Measurements from ENCODE around the gene PIK3C2G. TPM values are rescaled to one million over a fixed set of nuclear protein-coding genes. Genes with fewer than 3 reads are reported as not detected.

PIK3C2G gene
- total and polyA plus RNA-seq, 2 donors, result 0.05 TPM

DNA sequence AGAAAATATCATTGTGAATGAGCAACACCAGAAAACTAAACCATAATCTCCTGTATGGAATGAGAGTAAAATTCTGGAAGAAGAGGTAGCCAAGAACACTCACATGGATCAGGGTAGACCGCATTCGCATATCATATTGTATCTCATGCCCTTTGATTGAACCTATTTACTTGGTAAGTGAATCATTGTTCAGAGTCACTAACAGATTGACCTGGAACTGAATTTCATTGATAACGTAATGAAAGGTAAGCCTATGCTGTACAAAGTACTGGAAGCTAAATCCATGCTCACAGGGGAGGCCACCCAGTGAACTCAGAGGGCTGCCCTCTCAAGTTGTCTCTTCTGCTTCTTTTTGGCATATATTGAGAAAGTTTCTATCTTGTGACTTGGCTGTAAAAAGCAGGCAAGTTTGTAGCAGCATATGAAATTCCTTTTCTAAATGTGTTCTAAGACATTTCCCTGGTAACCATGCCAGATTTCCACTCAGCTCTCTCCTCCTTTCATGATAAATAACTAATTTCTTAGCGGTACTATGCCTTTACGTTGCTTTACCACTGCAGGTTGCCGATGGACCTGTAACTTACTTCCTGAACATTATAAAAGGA lies 385.1 kb downstream of the PIK3C2G start:
- Histone ChIP-seq H3K4me3 (ENCODE audit: low read length in 2 of 2) (no peak overlapping the region), H3K9me3 (ENCODE audit: control insufficient read depth in 2 of 2, insufficient read depth in 1 of 2, low read length in 1 of 2) (no peaks in the 10 kb centered on the region), H3K4me1 (ENCODE audit: control insufficient read depth in 2 of 2, insufficient read depth in 2 of 2, low read length in 2 of 2) (no peaks in the 10 kb centered on the region), H3K27ac (ENCODE audit: low read depth in 1 of 2, low read length in 1 of 2) (no peak overlapping the region), H3K27me3 (ENCODE audit: control insufficient read depth in 2 of 2, insufficient read depth in 1 of 2, low read length in 1 of 2) (no peaks in the 10 kb centered on the region), H3K36me3 (ENCODE audit: control insufficient read depth in 2 of 2, insufficient read depth in 2 of 2, low read length in 1 of 2) (no peaks in the 10 kb centered on the region)
- 87% methylated on average over 6 of the region's 6 CpGs for WGBS
- no peak for DNase-seq (ENCODE audit: low read depth in 6 of 9, low spot score in 9 of 9)

- Histone ChIP-seq H3K27me3 (ENCODE audit: control insufficient read depth in 2 of 2, insufficient read depth in 1 of 2, low read length in 1 of 2) (no peaks in the 10 kb centered on the region), H3K27ac (ENCODE audit: low read depth in 1 of 2, low read length in 1 of 2) (no peak overlapping the region), H3K9me3 (ENCODE audit: control insufficient read depth in 2 of 2, insufficient read depth in 1 of 2, low read length in 1 of 2) (no peaks in the 10 kb centered on the region), H3K4me3 (ENCODE audit: low read length in 2 of 2) (no peak overlapping the region), H3K4me1 (ENCODE audit: control insufficient read depth in 2 of 2, insufficient read depth in 2 of 2, low read length in 2 of 2) (no peaks in the 10 kb centered on the region), H3K36me3 (ENCODE audit: control insufficient read depth in 2 of 2, insufficient read depth in 2 of 2, low read length in 1 of 2) (no peaks in the 10 kb centered on the region)
- 90% methylated on average over 2 of the region's 2 CpGs for WGBS
- DNase-seq (ENCODE audit: low read depth in 6 of 9, low spot score in 9 of 9), result no peak
Measured at GRCh38 chr12:18651525-18651924, 390.2 kb downstream of the PIK3C2G start.

- Histone ChIP-seq H3K9me3 (ENCODE audit: control insufficient read depth in 2 of 2, insufficient read depth in 1 of 2, low read length in 1 of 2) (no peaks in the 10 kb centered on the region), H3K27ac (ENCODE audit: low read depth in 1 of 2, low read length in 1 of 2) (no peak overlapping the region), H3K4me1 (ENCODE audit: control insufficient read depth in 2 of 2, insufficient read depth in 2 of 2, low read length in 2 of 2) (no peaks in the 10 kb centered on the region), H3K4me3 (ENCODE audit: low read length in 2 of 2) (no peak overlapping the region), H3K36me3 (ENCODE audit: control insufficient read depth in 2 of 2, insufficient read depth in 2 of 2, low read length in 1 of 2) (no peaks in the 10 kb centered on the region), H3K27me3 (ENCODE audit: control insufficient read depth in 2 of 2, insufficient read depth in 1 of 2, low read length in 1 of 2) (no peaks in the 10 kb centered on the region)
- no peak for DNase-seq (ENCODE audit: low read depth in 6 of 9, low spot score in 9 of 9)
Measured at GRCh38 chr12:18652596-18652995, 391.3 kb downstream of the PIK3C2G start.

DNA sequence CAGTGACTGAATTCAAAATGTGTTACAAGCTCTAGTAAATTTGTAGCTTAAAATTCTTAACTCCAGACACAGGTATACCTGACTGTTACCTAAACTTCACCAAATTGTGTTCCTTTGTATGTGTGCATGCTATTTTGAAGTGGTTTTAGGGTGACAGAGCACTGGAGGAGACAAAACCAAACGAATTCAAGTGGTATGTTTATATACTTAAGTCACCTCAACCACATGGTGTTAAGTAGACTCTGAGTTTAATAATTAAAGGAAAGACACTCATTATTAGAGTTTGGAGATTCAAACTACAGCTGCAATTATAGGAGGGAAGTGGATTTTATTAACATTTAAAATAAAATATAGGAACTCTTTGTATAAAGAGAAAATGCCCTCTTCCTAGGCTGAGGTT lies 392.1 kb downstream of the PIK3C2G start:
- DNase-seq (ENCODE audit: low read depth in 6 of 9, low spot score in 9 of 9), result no peak
- H3K4me3 ChIP-seq (ENCODE audit: low read length in 2 of 2), result no peak overlapping the region
- no peaks in the 10 kb centered on the region for H3K27me3 ChIP-seq (ENCODE audit: control insufficient read depth in 2 of 2, insufficient read depth in 1 of 2, low read length in 1 of 2)
- no peak overlapping the region for H3K27ac ChIP-seq (ENCODE audit: low read depth in 1 of 2, low read length in 1 of 2)
- no peaks in the 10 kb centered on the region for H3K4me1 ChIP-seq (ENCODE audit: control insufficient read depth in 2 of 2, insufficient read depth in 2 of 2, low read length in 2 of 2)
- no peaks in the 10 kb centered on the region for H3K36me3 ChIP-seq (ENCODE audit: control insufficient read depth in 2 of 2, insufficient read depth in 2 of 2, low read length in 1 of 2)
- no peaks in the 10 kb centered on the region for H3K9me3 ChIP-seq (ENCODE audit: control insufficient read depth in 2 of 2, insufficient read depth in 1 of 2, low read length in 1 of 2)
- 56% methylated on average over 1 of the region's 1 CpG for WGBS

DNA sequence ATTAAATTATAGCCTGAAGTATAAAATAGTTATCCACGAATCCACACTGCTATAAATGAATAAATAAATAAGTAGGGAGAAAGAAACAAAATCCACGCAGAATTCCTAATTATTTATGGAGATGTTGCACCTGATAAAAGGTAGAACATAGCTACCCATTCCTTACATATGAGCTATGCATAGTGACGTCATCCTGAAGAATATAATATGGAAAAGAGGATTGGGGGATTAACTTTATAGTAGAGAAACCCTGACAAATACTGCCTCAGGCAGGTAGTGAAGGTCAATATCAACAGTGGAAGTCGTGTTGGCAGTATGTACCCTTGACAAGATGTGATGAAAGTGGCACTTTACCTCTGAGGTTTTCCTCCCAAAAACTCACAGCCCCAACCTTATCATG lies 394.0 kb downstream of the PIK3C2G start:
- H3K27me3 ChIP-seq (ENCODE audit: control insufficient read depth in 2 of 2, insufficient read depth in 1 of 2, low read length in 1 of 2), result no peaks in the 10 kb centered on the region
- H3K36me3 ChIP-seq (ENCODE audit: control insufficient read depth in 2 of 2, insufficient read depth in 2 of 2, low read length in 1 of 2), result no peaks in the 10 kb centered on the region
- H3K9me3 ChIP-seq (ENCODE audit: control insufficient read depth in 2 of 2, insufficient read depth in 1 of 2, low read length in 1 of 2), result no peaks in the 10 kb centered on the region
- 85% methylated on average over 4 of the region's 4 CpGs for WGBS
- no peak overlapping the region for H3K27ac ChIP-seq (ENCODE audit: low read depth in 1 of 2, low read length in 1 of 2)
- DNase-seq (ENCODE audit: low read depth in 6 of 9, low spot score in 9 of 9), result no peak
- H3K4me3 ChIP-seq (ENCODE audit: low read length in 2 of 2), result no peak overlapping the region
- no peaks in the 10 kb centered on the region for H3K4me1 ChIP-seq (ENCODE audit: control insufficient read depth in 2 of 2, insufficient read depth in 2 of 2, low read length in 2 of 2)

DNA sequence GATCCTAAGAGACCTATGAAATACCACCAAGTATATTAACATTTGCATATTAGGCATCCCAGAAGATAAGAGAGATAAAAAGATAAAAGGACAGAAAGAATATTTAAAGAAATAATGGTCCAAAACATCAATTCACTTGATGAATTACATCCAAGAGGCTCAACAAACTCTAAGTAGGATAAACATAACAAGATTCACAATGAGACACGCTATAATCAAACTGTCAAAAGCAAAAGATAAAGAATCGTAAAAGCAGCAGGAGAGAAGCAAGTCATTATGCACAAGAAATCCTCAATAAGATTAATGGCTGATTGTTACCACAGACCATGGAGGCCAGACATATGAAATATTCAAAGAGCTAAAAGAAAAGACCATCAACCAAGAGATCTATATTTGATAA lies 396.9 kb downstream of the PIK3C2G start:
- WGBS, result 95% methylated on average over 2 of the region's 2 CpGs
- Histone ChIP-seq H3K4me1 (ENCODE audit: control insufficient read depth in 2 of 2, insufficient read depth in 2 of 2, low read length in 2 of 2) (no peaks in the 10 kb centered on the region), H3K27ac (ENCODE audit: low read depth in 1 of 2, low read length in 1 of 2) (no peak overlapping the region), H3K9me3 (ENCODE audit: control insufficient read depth in 2 of 2, insufficient read depth in 1 of 2, low read length in 1 of 2) (no peaks in the 10 kb centered on the region), H3K4me3 (ENCODE audit: low read length in 2 of 2) (no peak overlapping the region), H3K27me3 (ENCODE audit: control insufficient read depth in 2 of 2, insufficient read depth in 1 of 2, low read length in 1 of 2) (no peaks in the 10 kb centered on the region), H3K36me3 (ENCODE audit: control insufficient read depth in 2 of 2, insufficient read depth in 2 of 2, low read length in 1 of 2) (no peaks in the 10 kb centered on the region)
- no peak for DNase-seq (ENCODE audit: low read depth in 6 of 9, low spot score in 9 of 9)

GRCh38 chr12:18658829-18659228 lies 397.5 kb downstream of the PIK3C2G start:
- DNase-seq (ENCODE audit: low read depth in 6 of 9, low spot score in 9 of 9), result no peak
- H3K4me1 ChIP-seq (ENCODE audit: control insufficient read depth in 2 of 2, insufficient read depth in 2 of 2, low read length in 2 of 2), result no peaks in the 10 kb centered on the region
- H3K27me3 ChIP-seq (ENCODE audit: control insufficient read depth in 2 of 2, insufficient read depth in 1 of 2, low read length in 1 of 2), result no peaks in the 10 kb centered on the region
- no peaks in the 10 kb centered on the region for H3K9me3 ChIP-seq (ENCODE audit: control insufficient read depth in 2 of 2, insufficient read depth in 1 of 2, low read length in 1 of 2)
- no peak overlapping the region for H3K4me3 ChIP-seq (ENCODE audit: low read length in 2 of 2)
- no peak overlapping the region for H3K27ac ChIP-seq (ENCODE audit: low read depth in 1 of 2, low read length in 1 of 2)
- no peaks in the 10 kb centered on the region for H3K36me3 ChIP-seq (ENCODE audit: control insufficient read depth in 2 of 2, insufficient read depth in 2 of 2, low read length in 1 of 2)

DNA sequence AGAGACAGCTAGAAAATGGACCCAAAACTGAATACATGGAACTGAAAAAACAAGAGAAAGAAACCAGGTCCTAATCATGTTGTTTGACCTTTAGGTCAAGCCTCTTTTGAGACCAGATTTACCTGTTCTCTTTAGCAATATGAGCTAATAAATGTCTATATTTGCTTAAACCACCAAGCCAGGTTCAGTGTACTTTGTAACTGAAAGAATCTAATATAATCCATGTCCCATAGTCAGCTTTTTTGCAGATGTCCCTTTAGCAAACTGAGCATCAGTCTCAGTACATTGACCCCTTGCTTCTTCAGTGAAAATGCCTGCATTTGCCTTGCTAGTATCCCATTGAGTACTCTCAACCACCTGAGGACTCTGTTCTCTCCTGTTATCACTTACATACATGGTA lies 414.8 kb downstream of the PIK3C2G start:
- H3K27ac ChIP-seq (ENCODE audit: low read depth in 1 of 2, low read length in 1 of 2), result no peak overlapping the region
- no peaks in the 10 kb centered on the region for H3K36me3 ChIP-seq (ENCODE audit: control insufficient read depth in 2 of 2, insufficient read depth in 2 of 2, low read length in 1 of 2)
- H3K4me3 ChIP-seq (ENCODE audit: low read length in 2 of 2), result no peak overlapping the region
- no peaks in the 10 kb centered on the region for H3K9me3 ChIP-seq (ENCODE audit: control insufficient read depth in 2 of 2, insufficient read depth in 1 of 2, low read length in 1 of 2)
- H3K27me3 ChIP-seq (ENCODE audit: control insufficient read depth in 2 of 2, insufficient read depth in 1 of 2, low read length in 1 of 2), result no peaks in the 10 kb centered on the region
- no peaks in the 10 kb centered on the region for H3K4me1 ChIP-seq (ENCODE audit: control insufficient read depth in 2 of 2, insufficient read depth in 2 of 2, low read length in 2 of 2)
- DNase-seq (ENCODE audit: low read depth in 6 of 9, low spot score in 9 of 9), result no peak

GRCh38 chr12:18676996-18677588 lies 415.8 kb downstream of the PIK3C2G start:
- DNase-seq (ENCODE audit: low read depth in 6 of 9, low spot score in 9 of 9), result no peak
- no peaks in the 10 kb centered on the region for H3K9me3 ChIP-seq (ENCODE audit: control insufficient read depth in 2 of 2, insufficient read depth in 1 of 2, low read length in 1 of 2)
- H3K4me1 ChIP-seq (ENCODE audit: control insufficient read depth in 2 of 2, insufficient read depth in 2 of 2, low read length in 2 of 2), result no peaks in the 10 kb centered on the region
- no peak overlapping the region for H3K4me3 ChIP-seq (ENCODE audit: low read length in 2 of 2)
- H3K36me3 ChIP-seq (ENCODE audit: control insufficient read depth in 2 of 2, insufficient read depth in 2 of 2, low read length in 1 of 2), result no peaks in the 10 kb centered on the region
- WGBS, result 90% methylated on average over 5 of the region's 5 CpGs
- no peak overlapping the region for H3K27ac ChIP-seq (ENCODE audit: low read depth in 1 of 2, low read length in 1 of 2)
- no peaks in the 10 kb centered on the region for H3K27me3 ChIP-seq (ENCODE audit: control insufficient read depth in 2 of 2, insufficient read depth in 1 of 2, low read length in 1 of 2)
